ENCODE data around the gene PTBP3. TPM values are rescaled to one million over a fixed set of nuclear protein-coding genes. Genes with fewer than 3 reads are reported as not detected.

PTBP3 gene
- total and polyA plus RNA-seq, 2 of the 13 experiments (the other 11 are each of a cell fraction or from before 2014, with no cell fraction given): 52.8 to 61.1 TPM

DNA sequence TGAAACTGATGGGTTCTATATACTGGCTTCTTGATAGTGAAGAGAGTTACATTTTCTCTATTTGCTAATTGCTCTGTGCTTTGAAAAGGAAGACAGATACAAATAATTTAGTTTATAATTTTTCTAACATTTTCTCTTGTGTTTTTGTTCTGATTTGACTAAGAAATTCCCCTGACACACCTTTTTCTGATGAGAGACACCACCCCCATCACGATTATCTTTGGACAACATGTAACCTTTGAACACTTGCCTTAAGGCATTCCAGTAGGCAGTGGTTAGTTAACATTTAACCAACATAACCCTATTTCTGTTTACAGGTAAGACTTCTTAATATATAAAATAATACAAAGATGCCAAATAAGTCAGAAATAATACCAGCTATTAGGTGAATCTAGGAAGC is 4.1 kb upstream of the PTBP3 start (continued):
- TF ChIP-seq, protein P1, sequence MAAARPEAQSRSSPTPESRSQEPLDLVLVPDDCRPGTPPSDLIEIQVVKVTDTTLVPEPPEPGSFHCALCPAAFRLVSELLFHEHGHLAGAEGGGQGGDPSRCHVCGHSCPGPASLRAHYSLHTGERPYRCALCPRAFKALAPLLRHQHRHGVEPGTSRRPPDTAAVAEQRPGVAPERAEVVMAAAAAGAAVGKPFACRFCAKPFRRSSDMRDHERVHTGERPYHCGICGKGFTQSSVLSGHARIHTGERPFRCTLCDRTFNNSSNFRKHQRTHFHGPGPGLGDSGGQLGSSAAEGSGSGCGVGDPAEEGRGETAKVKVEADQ (CRISPR knock-in tag; IDR thresholded peaks at IDR 0.05; ENCODE audit: borderline replicate concordance): no peak
- TF ChIP-seq ZSCAN12 (CRISPR knock-in tag; IDR thresholded peaks at IDR 0.05) (no peak), ZNF572 (CRISPR knock-in tag; IDR thresholded peaks at IDR 0.05) (no peak), POGZ (CRISPR knock-in tag; IDR thresholded peaks at IDR 0.05) (no peak), ZNF737 (CRISPR knock-in tag; IDR thresholded peaks at IDR 0.05; ENCODE audit: borderline replicate concordance) (no peak), ZNF761 (CRISPR knock-in tag; conservative IDR thresholded peaks at IDR 0.05) (no peak), ZNF367 (CRISPR knock-in tag; IDR thresholded peaks at IDR 0.05; ENCODE audit: borderline replicate concordance) (no peak), ZNF577 (CRISPR knock-in tag; IDR thresholded peaks at IDR 0.05; ENCODE audit: borderline replicate concordance, low read depth) (no peak), ZNF33A (CRISPR knock-in tag; IDR thresholded peaks at IDR 0.05; ENCODE audit: borderline replicate concordance) (no peak), NFATC3 (CRISPR knock-in tag; IDR thresholded peaks at IDR 0.05) (no peak), RXRB (CRISPR knock-in tag; IDR thresholded peaks at IDR 0.05; ENCODE audit: borderline replicate concordance) (peak; percentile 80; the same call in 1 of the 2 replicates), HNRNPLL (IDR thresholded peaks at IDR 0.05; ENCODE audit: low read depth, low read length, poor library complexity, severe bottlenecking) (no peak), LCORL (IDR thresholded peaks at IDR 0.05) (no peak), LCORL (CRISPR knock-in tag; IDR thresholded peaks at IDR 0.05) (0 out of 2 replicates have a peak, but pooled peaks have one; percentile 27), ZNF543 (CRISPR knock-in tag; IDR thresholded peaks at IDR 0.05) (no peak)
- TF ChIP-seq, protein P2, sequence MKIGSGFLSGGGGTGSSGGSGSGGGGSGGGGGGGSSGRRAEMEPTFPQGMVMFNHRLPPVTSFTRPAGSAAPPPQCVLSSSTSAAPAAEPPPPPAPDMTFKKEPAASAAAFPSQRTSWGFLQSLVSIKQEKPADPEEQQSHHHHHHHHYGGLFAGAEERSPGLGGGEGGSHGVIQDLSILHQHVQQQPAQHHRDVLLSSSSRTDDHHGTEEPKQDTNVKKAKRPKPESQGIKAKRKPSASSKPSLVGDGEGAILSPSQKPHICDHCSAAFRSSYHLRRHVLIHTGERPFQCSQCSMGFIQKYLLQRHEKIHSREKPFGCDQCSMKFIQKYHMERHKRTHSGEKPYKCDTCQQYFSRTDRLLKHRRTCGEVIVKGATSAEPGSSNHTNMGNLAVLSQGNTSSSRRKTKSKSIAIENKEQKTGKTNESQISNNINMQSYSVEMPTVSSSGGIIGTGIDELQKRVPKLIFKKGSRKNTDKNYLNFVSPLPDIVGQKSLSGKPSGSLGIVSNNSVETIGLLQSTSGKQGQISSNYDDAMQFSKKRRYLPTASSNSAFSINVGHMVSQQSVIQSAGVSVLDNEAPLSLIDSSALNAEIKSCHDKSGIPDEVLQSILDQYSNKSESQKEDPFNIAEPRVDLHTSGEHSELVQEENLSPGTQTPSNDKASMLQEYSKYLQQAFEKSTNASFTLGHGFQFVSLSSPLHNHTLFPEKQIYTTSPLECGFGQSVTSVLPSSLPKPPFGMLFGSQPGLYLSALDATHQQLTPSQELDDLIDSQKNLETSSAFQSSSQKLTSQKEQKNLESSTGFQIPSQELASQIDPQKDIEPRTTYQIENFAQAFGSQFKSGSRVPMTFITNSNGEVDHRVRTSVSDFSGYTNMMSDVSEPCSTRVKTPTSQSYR (CRISPR knock-in tag; IDR thresholded peaks at IDR 0.05; ENCODE audit: borderline replicate concordance): peak; percentile 85
- TF ChIP-seq, protein P3, sequence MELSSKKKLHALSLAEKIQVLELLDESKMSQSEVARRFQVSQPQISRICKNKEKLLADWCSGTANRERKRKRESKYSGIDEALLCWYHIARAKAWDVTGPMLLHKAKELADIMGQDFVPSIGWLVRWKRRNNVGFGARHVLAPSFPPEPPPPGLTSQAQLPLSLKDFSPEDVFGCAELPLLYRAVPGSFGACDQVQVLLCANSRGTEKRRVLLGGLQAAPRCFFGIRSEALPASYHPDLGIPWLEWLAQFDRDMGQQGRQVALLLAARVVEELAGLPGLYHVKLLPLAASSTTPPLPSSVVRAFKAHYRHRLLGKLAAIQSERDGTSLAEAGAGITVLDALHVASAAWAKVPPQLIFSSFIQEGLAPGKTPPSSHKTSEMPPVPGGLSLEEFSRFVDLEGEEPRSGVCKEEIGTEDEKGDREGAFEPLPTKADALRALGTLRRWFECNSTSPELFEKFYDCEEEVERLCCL (CRISPR knock-in tag; IDR thresholded peaks at IDR 0.05; ENCODE audit: borderline replicate concordance): no peak
- TF ChIP-seq, protein P4, sequence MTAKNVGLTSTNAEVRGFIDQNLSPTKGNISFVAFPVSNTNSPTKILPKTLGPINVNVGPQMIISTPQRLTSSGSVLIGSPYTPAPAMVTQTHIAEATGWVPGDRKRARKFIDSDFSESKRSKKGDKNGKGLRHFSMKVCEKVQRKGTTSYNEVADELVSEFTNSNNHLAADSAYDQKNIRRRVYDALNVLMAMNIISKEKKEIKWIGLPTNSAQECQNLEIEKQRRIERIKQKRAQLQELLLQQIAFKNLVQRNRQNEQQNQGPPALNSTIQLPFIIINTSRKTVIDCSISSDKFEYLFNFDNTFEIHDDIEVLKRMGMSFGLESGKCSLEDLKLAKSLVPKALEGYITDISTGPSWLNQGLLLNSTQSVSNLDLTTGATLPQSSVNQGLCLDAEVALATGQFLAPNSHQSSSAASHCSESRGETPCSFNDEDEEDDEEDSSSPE (CRISPR knock-in tag; IDR thresholded peaks at IDR 0.05): no peak
- TF ChIP-seq, protein P5, sequence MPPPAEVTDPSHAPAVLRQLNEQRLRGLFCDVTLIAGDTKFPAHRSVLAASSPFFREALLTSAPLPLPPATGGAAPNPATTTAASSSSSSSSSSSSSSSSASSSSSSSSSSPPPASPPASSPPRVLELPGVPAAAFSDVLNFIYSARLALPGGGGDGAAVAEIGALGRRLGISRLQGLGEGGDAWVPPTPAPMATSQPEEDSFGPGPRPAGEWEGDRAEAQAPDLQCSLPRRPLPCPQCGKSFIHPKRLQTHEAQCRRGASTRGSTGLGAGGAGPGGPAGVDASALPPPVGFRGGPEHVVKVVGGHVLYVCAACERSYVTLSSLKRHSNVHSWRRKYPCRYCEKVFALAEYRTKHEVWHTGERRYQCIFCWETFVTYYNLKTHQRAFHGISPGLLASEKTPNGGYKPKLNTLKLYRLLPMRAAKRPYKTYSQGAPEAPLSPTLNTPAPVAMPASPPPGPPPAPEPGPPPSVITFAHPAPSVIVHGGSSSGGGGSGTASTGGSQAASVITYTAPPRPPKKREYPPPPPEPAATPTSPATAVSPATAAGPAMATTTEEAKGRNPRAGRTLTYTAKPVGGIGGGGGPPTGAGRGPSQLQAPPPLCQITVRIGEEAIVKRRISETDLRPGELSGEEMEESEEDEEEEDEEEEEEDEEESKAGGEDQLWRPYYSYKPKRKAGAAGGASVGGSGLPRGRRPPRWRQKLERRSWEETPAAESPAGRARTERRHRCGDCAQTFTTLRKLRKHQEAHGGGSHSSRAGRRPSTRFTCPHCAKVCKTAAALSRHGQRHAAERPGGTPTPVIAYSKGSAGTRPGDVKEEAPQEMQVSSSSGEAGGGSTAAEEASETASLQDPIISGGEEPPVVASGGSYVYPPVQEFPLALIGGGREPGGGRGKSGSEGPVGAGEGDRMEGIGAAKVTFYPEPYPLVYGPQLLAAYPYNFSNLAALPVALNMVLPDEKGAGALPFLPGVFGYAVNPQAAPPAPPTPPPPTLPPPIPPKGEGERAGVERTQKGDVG (CRISPR knock-in tag; IDR thresholded peaks at IDR 0.05; ENCODE audit: borderline replicate concordance): no peak
- TF ChIP-seq, protein P6, sequence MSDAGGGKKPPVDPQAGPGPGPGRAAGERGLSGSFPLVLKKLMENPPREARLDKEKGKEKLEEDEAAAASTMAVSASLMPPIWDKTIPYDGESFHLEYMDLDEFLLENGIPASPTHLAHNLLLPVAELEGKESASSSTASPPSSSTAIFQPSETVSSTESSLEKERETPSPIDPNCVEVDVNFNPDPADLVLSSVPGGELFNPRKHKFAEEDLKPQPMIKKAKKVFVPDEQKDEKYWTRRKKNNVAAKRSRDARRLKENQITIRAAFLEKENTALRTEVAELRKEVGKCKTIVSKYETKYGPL (CRISPR knock-in tag; IDR thresholded peaks at IDR 0.05): no peak
